GM15510 (cell line): ENCODE measurements around the gene PGLYRP2.

Experiments used
- POLR2A ChIP-seq: IDR thresholded peaks from 3 replicates; pipeline ENCODE4 v1.6.1; 2011; ENCODE audit warnings: borderline replicate concordance; ENCODE audit not compliant: insufficient read length; ENCODE audit errors: extremely low read depth

PGLYRP2 gene

DNA sequence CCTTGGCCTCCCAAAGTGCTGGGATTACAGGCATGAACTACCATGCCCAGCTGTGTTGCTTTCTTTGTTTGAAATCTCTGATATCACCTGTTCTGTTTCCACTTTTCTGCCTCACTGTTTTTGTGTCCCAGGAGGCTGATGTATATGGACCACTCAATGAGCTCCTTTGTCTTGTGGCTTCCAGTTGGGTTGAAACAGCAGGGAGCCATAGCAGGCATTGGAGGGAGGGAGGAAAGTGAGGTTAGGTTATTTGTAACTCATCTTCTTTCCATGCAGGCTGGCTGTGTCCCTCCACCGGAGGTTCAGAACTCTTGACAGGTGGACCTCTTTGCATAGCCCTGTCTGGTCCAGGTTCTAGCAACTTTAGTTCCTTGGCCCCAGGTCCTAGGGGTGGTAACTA, 23.0 kb upstream of the PGLYRP2 start:
- no peak for TF ChIP-seq POLR2A

DNA sequence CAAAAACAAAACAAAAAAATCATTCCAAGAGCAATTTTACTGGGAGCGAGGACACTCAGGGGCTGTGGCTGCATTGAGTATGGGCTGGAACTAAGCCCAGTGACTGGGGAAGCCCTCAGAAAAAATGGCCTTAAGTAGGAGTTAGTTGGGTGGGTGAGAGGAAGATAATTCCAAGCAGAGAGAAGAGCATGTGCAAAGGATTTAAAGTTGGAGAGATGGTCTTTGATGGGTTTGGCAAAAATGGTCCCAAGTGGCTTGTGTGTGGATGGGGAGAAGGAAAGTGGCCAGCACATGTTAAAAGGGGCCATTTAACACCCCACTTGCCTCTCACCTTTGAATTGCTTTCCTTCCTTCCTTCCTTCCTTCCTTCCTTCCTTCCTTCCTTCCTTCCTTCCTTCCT, 22.3 kb upstream of the PGLYRP2 start:
- TF ChIP-seq POLR2A: no peak

DNA sequence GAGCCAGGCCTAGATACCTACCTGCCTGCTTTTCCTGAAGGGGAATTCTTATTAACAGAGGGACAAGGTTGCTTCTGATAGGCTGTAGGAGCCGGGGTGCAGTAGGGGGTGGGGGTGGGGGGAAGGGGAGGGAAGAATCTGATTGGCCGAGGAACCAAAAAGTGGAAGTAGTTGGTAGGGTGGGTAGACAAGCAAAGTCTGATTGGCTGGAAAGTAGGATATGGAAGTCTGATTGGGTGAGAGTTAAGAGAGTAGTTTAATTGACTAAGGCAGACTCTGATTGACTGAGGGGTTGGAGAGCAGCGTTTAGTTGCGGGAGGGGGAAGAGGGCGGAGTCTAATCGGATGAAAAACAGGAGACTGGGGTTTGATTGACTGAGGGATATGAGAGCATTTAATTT, 19.6 kb upstream of the PGLYRP2 start:
- no peak for TF ChIP-seq POLR2A

DNA sequence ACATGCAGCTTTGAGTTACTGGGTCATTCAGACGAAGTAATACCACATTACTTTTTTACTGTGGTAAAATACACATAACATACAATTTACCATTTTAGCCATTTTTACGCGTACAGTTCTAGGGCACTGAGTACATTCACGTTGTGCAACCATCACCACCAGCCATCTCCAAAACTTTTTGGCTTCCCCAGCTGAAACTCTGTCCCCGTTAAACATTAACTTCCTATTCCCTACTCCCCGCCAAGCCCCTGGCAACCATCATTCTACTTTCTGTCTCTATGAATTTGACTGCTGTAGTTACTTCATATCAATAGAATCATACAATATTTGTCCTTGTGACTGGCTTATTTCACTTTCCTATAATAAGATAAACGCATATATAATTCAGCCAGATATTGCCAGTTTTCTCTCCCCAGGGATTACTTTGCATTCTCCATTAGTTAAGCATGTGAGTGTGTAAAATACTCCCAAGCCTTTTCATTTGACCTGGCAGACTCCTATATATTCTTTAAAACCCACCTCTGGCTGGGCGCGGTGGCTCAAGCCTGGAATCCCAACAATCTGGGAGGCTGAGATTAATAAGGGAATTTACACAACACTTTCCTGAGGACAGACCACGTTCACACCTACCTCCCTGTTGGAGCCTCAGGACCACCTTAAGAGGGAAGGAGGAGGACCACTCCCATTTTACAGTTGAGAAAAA, 19.0 kb upstream of the PGLYRP2 start:
- TF ChIP-seq POLR2A: no peak

DNA sequence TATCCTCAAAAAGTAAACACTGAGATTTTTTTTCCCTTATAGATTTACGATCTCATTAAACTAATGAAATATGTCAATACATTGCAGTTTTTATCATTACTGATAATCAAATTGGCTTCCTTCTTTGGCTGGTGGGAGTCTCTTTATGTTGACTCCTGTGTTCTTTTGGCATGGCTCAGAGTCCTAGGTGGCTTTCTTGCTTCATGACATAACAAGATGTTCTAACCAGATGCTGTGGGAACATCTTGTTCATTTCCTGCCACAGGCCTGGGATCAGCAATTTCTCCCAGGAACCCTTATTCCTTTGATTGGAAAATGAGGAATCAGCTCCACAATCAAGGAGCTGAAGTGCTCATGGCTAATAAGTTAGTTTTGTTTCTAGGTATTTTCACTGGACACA, 15.8 kb upstream of the PGLYRP2 start:
- no peak for TF ChIP-seq POLR2A

DNA sequence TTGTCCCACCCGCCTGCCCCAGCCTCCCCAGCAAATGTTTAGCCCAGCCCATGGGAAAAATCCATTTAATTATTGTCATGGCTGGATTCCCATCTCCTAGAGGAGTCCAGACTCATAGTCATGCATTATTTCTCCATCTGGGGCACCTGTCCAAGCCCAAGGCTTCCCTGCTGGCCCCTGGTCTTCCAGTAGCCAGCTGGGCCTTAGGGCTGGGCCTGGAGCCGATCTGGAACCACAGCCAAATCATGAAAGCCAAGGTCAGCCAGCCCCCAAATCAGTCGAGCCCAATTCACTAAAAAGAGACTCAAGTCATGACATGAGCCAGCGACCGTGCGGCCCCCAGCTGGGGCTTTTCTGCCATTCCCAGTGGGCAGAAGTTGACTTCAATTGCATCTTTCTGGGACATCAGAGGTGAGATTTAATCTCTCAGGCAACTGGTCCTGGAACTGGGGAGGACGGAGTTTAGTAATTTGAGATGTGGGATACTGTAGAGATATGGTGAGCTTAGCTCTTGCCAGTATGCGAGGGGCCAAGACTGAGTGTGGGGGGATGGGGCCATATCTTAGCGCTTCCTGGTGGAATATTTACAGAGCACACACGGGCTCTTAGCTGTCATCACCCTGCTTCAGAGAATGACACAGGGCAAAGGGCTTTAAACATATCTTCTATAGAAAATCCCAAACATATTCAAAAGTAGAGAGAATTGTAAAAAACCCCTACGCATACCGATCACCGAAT, 9.4 kb upstream of the PGLYRP2 start:
- TF ChIP-seq POLR2A: no peak

DNA sequence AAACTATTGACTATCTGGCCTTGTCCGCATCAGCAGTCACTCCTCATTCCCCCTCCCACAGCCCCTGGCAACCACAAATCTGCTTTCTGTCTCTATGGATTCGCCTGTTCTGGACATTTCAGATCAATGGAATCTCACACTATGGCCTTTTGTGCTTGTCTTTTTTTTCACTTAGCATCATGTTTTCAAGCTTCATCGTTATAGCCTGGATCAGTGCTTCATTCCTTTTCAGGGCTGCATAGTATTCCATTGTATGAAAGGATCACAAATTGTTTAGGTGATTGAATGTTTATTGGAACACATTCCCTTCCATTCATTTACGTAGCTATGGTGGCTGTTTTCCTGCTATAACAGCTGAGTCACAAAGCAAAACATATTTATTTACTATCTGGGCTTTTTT, 7.7 kb upstream of the PGLYRP2 start:
- TF ChIP-seq POLR2A: no peak

DNA sequence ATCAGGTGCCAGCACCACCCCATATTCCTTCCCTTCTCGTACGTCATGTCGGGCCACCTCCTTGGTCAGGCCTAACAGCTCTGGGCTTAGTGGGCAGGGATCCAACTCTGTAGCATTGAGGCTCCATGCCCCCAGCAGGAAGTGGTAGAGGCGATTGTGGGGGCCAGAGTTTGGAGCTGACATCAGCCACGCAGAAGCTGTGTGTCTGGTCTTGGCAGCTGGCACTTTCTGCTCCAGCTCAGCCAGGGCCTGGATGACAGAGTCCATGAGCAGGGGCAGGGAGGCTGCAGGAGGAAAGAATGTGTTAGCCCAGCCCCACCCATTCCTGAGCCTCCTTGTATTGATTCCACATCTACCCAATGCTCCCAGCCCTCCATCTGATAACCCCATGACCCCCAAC, 3.0 kb downstream of the PGLYRP2 start:
- TF ChIP-seq POLR2A: no peak

DNA sequence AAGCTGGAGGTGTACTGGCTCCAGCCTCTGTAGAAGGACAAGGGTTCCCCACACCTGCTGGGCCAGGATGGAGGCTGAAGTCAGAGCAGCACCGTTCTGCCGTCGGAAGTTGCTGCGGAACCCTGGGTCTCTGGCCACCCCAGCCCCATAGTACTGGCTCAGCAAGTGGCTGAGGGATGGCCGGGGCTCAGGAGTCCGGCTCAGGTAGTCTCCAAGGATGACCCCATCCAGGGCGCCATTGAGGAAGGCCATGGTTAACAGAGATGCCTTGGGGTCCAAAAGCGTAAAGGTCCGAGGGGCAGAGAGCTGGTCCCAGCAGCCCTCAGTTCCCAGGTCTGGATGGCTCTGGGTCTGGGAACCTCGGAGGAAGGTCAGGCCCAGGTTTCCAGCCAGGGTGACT, 3.7 kb downstream of the PGLYRP2 start:
- no peak for TF ChIP-seq POLR2A

DNA sequence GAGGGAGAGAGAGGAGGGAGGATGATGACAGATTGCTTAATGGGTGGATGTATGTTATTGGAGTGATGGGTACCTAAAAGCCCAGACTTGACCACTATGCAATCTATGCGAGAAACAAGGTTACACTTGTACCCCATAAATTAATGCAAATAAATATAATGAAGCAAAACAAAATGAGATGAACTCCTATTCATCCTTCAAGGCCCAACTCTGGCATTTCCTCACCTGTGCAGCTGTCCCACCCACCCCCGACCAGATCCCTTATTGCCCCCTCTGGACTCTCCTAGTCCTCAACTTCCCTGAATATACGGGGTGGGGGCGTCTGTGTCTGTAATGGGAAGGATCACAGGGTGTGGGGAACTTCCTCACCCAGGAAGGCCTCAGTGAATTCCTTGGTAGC, 4.1 kb downstream of the PGLYRP2 start:
- TF ChIP-seq POLR2A: no peak

DNA sequence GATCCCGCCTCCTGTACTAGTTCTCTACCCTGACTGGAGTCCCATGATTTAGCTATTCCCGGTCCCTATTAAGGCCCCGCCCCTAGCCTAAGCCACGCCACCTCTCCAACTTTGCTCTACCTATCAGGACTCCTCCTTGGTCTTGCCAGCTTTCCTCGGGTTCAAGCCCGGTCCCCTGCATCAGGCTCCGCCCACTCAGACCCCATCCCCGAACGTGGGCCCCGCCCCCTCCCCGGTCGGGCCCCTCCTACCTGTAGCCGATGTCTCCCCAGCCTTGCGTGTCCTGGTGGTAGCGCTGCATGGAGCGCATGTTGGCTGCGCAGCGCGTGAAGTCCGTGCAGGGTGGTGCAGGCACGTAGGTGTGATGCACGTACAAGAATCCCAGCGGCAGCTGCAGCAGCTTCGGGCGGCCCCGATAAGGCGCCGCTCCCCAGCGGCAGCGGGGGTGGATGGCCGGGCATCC, 7.6 kb downstream of the PGLYRP2 start:
- no peak for TF ChIP-seq POLR2A

DNA sequence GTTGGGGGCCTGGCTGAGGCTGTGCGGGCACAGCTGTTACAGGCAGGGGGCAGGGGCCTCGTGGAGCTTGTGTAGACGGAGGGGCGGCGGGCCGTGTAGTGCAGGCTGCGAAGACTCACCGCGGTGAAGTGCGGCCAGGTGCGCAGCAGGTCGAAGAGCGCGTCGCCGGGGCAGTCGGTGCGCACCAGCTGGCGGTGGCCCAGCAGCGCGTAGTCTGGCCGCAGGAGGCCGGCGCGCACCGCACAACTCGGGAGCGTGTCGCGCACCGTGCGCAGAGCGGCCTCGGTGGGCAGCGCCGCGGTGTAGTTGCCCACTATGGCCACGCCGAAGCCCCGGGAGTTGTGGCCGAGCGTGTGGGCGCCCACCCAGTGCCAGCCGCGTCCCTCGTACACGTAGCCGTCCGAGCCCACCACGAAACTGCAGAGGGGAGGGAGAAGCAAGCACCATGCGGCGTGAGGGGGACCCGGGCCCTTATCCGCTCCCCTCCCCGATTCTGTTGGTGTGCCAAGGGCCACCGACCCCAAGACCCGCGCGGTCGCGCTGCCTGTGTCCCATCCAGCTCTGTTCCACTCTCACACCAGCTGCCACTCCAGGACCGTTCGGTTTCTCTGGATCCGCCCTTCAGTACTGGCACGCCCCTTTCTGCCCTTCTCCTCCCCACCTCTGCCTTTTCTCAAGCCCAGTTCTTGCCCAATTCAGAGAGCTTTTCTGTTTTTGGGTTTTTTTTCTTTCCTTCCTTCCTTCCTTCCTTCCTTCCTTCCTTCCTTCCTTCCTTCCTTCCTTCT, 9.6 kb downstream of the PGLYRP2 start:
- TF ChIP-seq POLR2A: no peak

DNA sequence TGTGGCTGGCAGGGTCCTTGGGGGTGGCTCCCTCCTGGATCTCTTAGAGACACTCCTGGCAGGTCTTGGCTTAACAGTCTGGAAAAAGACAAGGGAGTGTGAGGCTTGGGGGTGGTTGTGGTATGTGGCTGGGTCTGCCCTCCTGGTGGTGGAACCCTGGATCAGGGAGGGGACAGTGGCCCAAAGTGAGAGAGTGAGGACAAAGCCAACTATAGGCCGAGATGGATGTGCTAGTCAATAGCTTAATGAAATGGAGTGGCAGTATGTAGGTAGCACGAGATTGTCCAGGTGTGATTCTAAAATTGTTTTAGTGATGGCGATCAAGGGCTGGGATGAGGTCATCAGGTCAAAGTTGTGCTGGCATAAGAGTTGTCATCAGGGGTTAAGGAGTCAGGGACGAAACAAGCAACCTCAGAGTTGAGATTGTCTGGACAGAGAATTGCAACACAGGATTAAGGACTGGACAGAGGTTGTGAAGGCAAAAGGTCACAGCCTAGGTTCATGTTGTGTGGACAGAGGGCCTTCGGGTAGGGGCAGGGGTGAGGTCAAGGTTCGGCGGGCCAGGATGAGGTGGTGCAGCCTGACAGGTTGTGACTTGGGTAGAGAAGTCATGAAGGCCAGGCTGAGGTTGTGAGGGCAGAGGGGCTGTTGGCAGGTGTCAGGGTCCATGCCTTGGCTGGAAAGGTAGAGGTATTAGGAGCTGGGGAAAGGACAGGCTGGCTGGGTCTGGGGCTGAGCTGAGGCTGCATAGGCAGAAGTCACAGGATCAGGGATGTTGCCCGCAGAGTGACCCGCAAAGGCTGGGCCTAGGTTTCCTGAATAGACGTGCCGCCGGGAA, 10.4 kb downstream of the PGLYRP2 start:
- no peak for TF ChIP-seq POLR2A

DNA sequence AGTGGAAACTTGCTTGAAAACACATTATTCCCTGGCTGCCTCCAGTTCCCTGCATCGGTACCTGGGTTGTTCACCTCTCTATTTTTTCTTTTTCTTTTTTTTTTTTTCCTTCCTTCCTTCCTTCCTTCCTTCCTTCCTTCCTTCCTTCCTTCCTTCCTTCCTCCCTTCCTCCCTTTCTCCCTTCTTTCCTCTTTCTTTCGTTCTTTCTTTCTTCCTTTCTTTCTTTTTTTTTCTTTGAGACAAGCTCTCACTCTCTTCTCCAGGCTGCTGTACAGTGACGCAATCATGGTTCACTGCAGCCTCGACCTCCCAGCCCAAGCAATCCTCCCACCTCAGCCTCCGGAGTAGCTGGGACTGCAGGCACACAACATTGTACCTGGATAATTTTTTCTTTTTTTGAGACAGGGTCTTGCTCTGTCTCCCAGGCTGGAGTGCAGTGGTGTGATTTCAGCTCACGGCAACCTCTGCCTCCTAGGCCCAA, 11.5 kb downstream of the PGLYRP2 start:
- TF ChIP-seq POLR2A: no peak
